ENCODE results near the gene GPC6.

DNA sequence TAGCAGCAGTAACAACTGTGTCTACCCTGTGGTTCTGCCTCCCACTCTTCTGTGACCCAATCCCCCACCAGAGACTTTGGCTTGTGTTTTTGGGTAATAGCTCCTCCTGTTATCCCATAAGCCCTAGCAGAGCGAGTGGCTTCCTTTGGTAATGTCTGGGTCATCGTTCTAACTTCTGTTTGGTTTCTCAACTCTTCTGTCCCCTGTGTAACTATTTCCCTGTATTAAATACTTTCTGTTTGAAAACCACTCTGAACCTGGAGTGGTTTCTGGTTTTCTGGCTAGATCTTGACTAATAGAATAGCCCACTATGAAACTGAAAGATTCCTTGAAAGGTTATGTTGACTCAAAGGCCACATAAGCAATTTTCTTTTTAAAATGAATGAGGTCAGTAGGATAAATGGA is 902.9 kb downstream of the GPC6 start:
- no peak for TF ChIP-seq EZH2phosphoT487 (IDR thresholded peaks at IDR 0.05; ENCODE audit: borderline replicate concordance)
- TF ChIP-seq, protein P1, sequence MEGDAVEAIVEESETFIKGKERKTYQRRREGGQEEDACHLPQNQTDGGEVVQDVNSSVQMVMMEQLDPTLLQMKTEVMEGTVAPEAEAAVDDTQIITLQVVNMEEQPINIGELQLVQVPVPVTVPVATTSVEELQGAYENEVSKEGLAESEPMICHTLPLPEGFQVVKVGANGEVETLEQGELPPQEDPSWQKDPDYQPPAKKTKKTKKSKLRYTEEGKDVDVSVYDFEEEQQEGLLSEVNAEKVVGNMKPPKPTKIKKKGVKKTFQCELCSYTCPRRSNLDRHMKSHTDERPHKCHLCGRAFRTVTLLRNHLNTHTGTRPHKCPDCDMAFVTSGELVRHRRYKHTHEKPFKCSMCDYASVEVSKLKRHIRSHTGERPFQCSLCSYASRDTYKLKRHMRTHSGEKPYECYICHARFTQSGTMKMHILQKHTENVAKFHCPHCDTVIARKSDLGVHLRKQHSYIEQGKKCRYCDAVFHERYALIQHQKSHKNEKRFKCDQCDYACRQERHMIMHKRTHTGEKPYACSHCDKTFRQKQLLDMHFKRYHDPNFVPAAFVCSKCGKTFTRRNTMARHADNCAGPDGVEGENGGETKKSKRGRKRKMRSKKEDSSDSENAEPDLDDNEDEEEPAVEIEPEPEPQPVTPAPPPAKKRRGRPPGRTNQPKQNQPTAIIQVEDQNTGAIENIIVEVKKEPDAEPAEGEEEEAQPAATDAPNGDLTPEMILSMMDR (conservative IDR thresholded peaks at IDR 0.05; ENCODE audit: low read length): no peak
